OCI-LY1 (cell line): ENCODE measurements around the gene STARD3NL.

Experiments used
- CTCF ChIP-seq: fragments of 200-600 bp; sonication (generic), shearing (Covaris generic); IDR thresholded peaks from 2 replicates; pipeline ENCODE4 v1.5.1; 2017; ENCODE audit warnings: mild to moderate bottlenecking, antibody characterized with exemption, low read length, moderate library complexity, mixed read lengths
- EZH2 ChIP-seq: fragments of 200-600 bp; sonication (generic), shearing (Covaris generic); IDR thresholded peaks from 2 replicates; pipeline ENCODE4 v1.8.0; 2017; ENCODE audit warnings: borderline replicate concordance, mixed run types, mild to moderate bottlenecking, antibody characterized with exemption, low read length, moderate library complexity, mixed read lengths

- TF ChIP-seq CTCF = peak; percentile 99
- TF ChIP-seq EZH2 = no peak
Observed at GRCh38 chr7:38215735-38216670, 38.0 kb downstream of the STARD3NL start.
